GM18868 (cell line): ENCODE results near the gene IGLL1.
"Not testable (repeated sequence)": the region's sequence is repeated elsewhere in the genome, so short reads cannot be mapped to it uniquely, and the experiment has no call there.

Experiments
- ATAC-seq: cut with Tn5 transposase; IDR thresholded peaks from one replicate; pipeline ENCODE4 v1.9.1; 2021; ENCODE audit warnings: mild to moderate bottlenecking, moderate library complexity; ENCODE audit not compliant: unreplicated experiment

The IGLL1 gene

GRCh38 chr22:23591846-23592245, 11.8 kb upstream of the IGLL1 start:
- no peak for ATAC-seq

DNA sequence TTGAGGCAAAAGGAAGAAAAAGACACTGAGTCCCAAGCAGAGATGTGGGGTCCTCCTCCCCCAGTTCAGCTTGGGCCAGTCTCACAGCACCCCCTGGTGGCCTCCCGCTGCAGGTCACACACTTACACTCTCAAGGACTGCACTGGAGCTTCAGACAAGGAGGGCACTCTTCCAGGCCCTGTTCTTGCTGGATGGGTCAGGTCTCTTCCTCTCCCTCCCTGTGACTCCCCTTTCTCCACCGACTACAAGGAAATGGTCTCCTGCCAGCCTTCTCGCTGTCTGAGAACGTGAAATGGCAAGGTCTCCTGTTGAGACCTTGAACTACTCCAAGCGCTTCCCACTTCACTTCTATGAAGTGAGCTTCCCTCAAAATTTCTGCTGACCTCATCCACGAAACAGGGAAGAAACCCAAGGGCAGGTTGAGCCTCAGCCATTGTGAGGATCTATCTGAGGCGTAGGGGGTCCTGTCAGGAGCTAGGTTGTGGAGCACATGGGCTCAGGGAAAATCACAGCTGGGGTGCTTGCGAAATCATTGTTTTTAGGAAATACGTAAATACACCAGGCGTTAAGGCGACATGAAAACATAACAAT, 11.2 kb upstream of the IGLL1 start:
- no peak for ATAC-seq

DNA sequence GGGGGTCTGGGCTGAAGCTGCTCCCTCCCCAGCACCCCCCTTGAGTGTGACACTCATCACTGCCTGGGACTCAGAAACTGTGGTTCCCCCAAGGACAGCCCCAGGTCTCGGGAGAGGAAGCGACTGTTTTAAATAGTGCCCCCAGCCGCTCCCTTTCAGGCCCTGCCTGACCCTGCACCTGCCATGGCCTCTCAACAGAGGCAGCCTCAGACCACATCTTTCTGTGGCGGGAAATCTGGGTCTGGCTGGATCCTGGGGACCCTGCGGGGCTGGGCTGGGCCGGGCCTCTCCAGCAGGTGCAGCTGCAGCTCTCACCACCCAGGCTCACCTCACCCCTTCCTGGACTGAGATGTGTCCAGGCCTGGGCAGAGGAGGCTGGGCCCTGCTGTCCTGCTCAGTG, 3.7 kb upstream of the IGLL1 start:
- ATAC-seq = no peak

GRCh38 chr22:23583153-23583552, 3.1 kb upstream of the IGLL1 start:
- ATAC-seq = no peak

DNA sequence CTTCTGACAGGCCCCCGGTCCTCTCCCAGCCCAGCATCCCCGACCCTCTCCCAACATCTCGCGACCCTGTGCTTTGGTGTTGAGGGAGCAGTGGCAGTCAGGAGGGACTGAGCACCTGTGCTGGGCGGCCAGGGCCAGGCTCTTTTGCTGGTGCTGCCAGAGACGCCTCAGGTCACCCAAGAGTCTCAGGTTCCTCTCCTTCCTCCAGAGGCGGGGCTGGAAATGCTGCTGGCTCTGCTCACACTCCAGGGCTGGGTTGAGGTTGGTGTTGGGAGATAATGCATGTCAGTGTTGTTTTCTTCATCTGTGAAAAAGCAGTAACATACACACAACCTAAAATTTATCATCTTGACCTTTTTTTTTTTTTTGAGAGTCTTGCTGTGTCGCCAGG, 1.2 kb upstream of the IGLL1 start:
- ATAC-seq = no peak

DNA sequence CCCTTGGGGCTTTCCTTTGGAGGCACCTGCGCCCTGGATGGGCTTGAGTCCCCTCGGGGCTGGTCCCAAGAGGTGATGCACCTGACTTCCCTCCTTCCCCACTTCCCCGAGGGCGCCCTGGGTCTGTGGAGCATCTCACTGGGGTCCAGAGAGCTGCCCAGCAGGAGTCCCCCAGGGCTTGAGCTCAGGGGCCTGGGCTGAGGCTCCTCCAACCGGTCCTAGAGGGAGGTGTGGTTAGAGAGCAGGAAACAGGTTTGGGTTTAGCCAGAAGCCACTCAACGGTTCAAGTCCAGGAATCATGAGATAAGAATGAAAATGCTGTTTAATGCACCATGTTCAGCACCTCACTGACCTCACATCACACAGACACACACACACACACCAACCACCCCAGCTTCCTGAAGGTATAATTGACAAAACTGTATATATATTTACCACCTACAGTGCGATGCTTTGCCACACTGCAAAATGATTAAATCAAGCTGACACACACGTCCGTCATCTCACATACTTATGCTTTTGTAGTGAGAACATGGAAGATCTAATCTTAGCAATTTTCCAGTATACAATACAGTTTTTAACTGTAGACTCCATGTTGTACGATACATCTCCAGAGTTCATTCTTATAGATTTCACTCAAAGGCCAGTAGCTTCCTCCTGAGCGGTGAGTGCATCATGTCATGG, 628 bp upstream of the IGLL1 start:
- no peak for ATAC-seq

DNA sequence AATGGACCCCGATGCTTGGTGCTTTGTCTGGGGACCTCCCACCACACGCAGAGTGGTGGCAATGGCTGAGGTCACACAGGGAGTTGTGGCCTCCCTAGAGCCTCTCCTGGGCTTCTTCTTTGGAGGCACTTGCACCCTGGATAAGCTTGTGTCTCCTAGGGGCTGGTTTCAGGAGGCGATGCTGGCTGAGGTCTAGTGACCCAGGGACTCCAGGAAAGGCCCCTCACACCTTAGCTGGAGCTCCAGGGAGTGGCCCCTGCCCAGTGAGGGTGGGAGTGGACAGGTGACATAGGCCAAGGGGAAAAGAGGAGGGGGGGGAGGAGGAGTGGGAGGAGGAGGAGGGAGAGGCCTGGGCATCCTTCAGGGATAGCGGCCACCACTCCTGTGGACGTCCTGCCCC, 810 bp downstream of the IGLL1 start:
- no peak for ATAC-seq

DNA sequence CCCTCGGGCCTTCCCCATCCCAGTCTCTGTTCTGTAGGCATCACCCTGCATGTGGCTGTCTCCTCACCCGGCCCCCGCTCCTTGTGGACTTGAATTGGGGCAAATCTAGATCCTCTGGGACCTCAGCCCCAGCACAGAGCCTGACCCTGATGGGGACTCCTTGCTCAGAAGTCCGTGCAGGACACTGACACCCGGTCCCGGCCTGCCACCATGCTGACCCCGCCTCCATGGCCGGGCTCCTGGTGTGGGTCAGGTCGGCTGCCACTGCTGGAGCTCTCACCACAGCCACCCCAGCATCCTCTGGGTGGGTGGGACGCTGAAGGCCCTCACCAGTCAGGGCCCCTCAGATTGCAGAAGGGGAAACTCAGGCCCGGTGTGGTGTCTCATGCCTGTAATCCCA, 1.8 kb downstream of the IGLL1 start:
- ATAC-seq = no peak

GRCh38 chr22:23576681-23577080, 3.4 kb downstream of the IGLL1 start:
- no peak for ATAC-seq

DNA sequence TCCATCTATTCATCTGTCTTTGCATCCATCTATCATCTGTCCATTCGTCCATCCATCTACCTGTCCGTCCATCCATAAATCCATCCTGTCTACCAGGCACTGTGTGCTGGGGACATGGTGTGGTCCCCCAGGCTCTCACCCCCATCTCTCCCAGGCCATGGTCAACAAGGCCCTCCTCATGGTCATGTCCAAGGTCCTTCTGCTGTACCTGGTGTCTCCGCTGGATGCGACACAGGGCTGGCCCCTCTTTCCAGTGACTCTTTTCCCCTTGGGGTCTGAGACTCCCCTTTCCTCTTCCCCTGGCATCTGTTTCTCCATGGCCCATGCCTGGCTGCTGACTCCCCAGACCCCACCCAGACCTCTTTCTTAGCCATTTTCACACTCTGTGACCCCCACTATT, 4.5 kb downstream of the IGLL1 start:
- ATAC-seq = no peak

- ATAC-seq = no peak
Observed at GRCh38 chr22:23574877-23575276, 5.2 kb downstream of the IGLL1 start.

DNA sequence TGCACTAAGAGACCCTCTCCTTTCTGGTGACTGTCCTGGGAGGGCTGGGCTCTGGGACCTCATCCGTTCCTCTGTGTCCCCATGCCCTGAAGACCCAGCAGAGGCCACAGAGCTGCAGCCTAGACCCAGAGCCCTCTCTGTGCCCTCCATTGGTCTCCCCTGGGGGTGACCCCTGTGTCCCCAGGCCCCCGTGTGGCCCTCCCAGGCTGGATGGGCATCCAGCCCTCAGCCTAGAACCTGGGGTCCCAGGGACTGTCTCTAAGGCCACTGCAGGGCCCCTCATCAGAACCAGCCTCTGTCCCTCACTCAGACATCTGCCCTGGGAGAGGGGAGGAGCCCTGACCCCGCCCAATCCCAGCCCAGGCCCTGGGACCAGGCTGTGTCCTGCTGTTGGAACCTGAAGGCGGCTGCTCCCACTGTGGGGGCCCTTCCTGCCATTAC, 5.7 kb downstream of the IGLL1 start:
- ATAC-seq = no peak

- not testable (repeated sequence) for ATAC-seq
Observed at GRCh38 chr22:23573701-23574235, 6.3 kb downstream of the IGLL1 start.

DNA sequence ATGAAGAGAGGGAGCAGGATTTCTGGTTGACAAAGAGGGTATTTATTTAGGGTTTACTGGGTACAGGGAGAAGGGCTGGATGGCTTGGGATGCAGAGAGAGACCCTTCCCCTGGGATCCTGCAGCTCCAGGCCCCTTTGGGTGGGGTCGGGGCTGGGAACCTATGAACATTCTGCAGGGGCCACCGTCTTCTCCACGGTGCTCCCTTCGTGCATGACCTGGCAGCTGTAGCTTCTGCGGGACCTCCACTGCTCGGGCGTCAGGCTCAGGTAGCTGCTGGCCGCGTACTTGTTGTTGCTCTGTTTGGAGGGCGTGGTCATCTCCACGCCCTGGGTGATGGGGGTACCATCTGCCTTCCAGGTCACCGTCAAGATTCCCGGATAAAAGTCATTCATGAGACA, 7.0 kb downstream of the IGLL1 start:
- not testable (repeated sequence) for ATAC-seq

GRCh38 chr22:23571486-23571885, 8.6 kb downstream of the IGLL1 start:
- no peak for ATAC-seq

- ATAC-seq = no peak
Observed at GRCh38 chr22:23570681-23571080, 9.4 kb downstream of the IGLL1 start.

DNA sequence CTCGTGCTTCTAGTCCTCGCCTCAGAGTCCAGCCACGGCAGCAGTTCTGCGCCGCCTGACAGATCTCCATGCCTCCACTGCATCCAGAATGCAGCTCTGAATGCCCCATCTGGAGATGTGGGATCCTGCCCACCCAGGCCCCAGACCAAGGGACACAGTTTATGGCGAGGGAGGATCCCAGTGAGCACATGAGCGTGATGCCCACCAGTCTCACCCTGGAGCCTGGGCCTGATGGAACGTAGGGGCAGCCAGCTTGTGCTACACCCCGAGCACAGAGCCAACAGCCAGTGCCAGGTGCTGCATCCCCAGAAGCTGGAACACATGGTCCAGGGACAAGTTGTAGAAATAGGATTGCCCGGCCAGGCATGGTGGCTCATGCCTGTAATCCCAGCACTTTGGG, 10.4 kb downstream of the IGLL1 start:
- ATAC-seq = no peak

GRCh38 chr22:23569291-23569690, 10.8 kb downstream of the IGLL1 start:
- no peak for ATAC-seq

DNA sequence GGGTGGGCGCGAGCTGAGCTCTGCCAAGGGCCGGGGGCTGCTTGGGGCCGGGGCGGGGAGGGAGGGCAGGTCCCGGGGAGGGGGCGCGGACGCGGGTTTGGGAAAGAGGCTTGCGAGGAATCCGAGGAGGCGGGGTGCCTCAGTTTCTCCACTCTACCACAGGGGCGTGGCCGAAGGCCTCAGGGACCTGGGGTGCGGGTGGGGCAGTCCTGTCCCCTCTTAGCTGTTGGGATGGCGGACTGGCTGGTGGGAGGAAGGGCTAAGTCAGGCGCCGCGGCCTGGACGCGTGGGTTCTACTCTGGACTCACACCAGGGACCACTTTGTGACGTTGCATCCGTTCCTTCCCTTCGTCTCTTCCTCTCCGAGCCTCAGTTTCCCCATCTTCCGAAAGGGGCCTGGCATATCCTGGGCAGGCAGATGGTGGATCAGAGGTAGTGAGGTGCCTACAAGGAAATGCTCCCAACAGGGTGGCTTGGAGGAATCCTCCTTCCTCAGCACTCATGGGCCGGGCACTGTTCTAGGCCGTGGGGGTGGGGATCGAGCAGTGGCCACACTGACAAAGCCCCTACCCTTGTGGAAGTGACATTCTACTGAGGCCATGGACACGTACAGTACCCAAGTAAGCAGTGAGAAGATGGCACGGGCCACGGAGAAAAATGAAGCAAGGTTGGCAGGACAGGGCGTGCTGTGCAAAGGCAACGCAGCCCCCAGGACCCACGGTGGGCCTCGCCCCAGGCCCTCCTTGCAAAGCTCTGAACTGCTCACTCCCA, 13.2 kb downstream of the IGLL1 start:
- no peak for ATAC-seq

DNA sequence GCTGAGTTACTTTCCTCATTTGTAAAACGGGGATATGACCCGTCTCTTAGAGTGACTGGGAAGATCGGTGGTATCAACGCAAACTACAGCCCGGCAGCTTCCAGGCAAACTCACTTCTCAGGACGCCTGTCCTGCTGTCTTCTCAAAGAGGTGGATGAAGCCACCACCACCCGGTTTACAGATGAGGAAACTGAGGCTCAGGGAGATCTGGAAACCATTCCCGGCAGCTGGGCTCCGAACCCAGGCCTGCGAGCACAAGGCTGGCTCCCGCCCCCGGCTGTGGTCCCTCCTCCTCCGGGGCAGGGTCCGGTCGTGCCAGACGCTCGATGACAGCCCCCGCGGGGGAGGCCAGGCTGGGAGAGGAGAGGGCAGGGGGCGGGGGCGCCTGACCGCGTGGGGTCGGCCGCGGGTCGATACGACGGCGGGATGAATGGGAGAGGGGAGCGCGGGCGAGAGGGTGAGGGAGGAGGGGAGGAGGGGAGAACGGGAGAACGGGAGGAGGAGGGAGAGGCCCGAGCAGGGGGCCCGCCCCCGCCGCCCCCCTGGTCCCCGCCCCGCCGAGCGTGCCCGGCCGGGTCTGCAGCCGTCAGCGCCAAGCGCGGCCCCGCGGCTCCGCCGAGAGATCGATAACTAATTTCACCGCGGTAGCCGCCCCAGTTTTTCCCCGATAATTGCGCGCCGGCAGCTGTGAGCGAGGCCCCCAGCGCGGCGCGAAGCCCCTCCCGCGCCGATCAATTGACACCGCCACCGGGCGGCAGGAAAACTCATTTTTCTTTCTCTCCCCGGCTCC, 14.0 kb downstream of the IGLL1 start:
- ATAC-seq = no peak

DNA sequence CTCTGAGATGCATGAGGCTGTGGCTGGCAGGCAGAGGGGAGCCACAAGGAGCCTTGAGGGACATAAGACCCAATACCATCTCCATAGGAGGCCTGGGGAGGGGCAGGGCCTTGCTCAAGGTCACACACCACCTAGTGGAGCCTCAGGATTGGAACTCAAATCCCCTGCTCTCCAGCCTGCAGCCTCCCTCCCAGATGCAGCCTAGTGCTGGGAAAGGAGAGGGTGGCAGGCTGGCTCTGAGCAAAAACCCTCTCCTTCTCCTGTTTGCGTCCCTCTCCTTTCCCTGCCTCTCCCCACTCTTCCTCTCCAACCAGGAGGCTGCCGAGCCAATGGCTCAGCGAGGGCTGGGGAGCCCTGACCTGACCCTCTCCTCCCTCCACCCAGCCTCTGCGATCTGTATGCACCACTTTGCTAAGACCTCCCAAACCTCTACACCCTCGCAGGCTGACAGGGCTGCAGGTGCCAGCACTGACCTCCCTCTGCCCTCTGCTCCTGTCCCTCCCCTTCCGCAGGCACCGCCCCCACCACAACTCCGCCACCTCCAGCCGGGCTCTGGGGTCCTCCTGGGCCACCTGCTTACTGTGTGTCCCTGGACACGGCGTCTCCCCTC, 14.7 kb downstream of the IGLL1 start:
- no peak for ATAC-seq
